Activated CD4-positive, alpha-beta T cell treated with anti-CD3 and anti-CD28 coated beads, Interleukin-2, amount 50 U/mL, for 1 hour (primary cell): ENCODE data around the gene PAPOLA.
"Not testable (repeated sequence)": the region's sequence is repeated elsewhere in the genome, so short reads cannot be mapped to it uniquely, and the experiment has no call there.

Experiments
- DNase-seq: peaks from one replicate; pipeline ENCODE4 v3.0.0-alpha.2; 2020

The PAPOLA gene

GRCh38 chr14:96501740-96502620 lies at the start of gene PAPOLA:
TSS of gene PAPOLA (plus strand) at chr14:96502382. CDS start at chr14:96502593, 211 bp downstream.
- peak; percentile 94 for DNase-seq

GRCh38 chr14:96452684-96453083 lies 49.5 kb upstream of the PAPOLA start:
- DNase-seq: no peak

- DNase-seq: no peak
These were observed 46.6 kb upstream of the PAPOLA start for GRCh38 chr14:96455588-96455987.

- DNase-seq: no peak
These were observed 42.3 kb upstream of the PAPOLA start for GRCh38 chr14:96459851-96460250.

GRCh38 chr14:96461950-96462798 lies 40.0 kb upstream of the PAPOLA start:
- DNase-seq: no peak

- no peak for DNase-seq
These were observed 38.0 kb upstream of the PAPOLA start for GRCh38 chr14:96464136-96464535.

GRCh38 chr14:96466918-96467317 lies 35.3 kb upstream of the PAPOLA start:
- no peak for DNase-seq

GRCh38 chr14:96470331-96470730 lies 31.9 kb upstream of the PAPOLA start:
- DNase-seq: no peak

- DNase-seq: not testable (repeated sequence)
These were observed 31.2 kb upstream of the PAPOLA start for GRCh38 chr14:96470967-96471366.

- DNase-seq: no peak
These were observed 24.1 kb upstream of the PAPOLA start for GRCh38 chr14:96478119-96478518.

GRCh38 chr14:96479435-96480146 lies 22.6 kb upstream of the PAPOLA start:
- DNase-seq: no peak

- no peak for DNase-seq
These were observed 20.4 kb upstream of the PAPOLA start for GRCh38 chr14:96481731-96482314.

- no peak for DNase-seq
These were observed 19.2 kb upstream of the PAPOLA start for GRCh38 chr14:96482986-96483385.

- no peak for DNase-seq
These were observed 17.8 kb upstream of the PAPOLA start for GRCh38 chr14:96484399-96484798.

- no peak for DNase-seq
These were observed 15.5 kb upstream of the PAPOLA start for GRCh38 chr14:96486705-96487104.

- no peak for DNase-seq
These were observed 12.9 kb upstream of the PAPOLA start for GRCh38 chr14:96489327-96489726.

GRCh38 chr14:96493178-96493577 lies 9.0 kb upstream of the PAPOLA start:
- no peak for DNase-seq

GRCh38 chr14:96494331-96494730 lies 7.9 kb upstream of the PAPOLA start:
- DNase-seq: no peak

- no peak for DNase-seq
These were observed 5.1 kb upstream of the PAPOLA start for GRCh38 chr14:96497087-96497486.

- no peak for DNase-seq
These were observed 4.6 kb upstream of the PAPOLA start for GRCh38 chr14:96497586-96497985.

GRCh38 chr14:96501217-96501739 lies 904 bp upstream of the PAPOLA start:
- DNase-seq: no peak

- no peak for DNase-seq
These were observed 581 bp downstream of the PAPOLA start for GRCh38 chr14:96502621-96503305.
